Liver (tissue), 9 donors: Measurements from ENCODE around the gene CCN5. TPM values are rescaled to one million over a fixed set of nuclear protein-coding genes. Genes with fewer than 3 reads are reported as not detected.

Experiments
- DNase-seq: peaks from one replicate; pipeline ENCODE4 v3.0.0-alpha.2; 2017; ENCODE audit warnings: low spot score
- H3K27ac ChIP-seq, 2 donors: one replicate each; pipeline ENCODE4 v1.7.0; 2013; ENCODE audit warnings: inconsistent platforms in 2 of 2, low read length in 2 of 2, control low read depth in 1 of 2, low read depth in 1 of 2, mild to moderate bottlenecking in 1 of 2
- H3K27me3 ChIP-seq, 4 donors: one replicate each; pipeline versions ENCODE4 v1.6.1 to v1.7.0; 2013; ENCODE audit warnings: low read length in 3 of 4, inconsistent platforms in 1 of 4, mild to moderate bottlenecking in 1 of 4, moderate library complexity in 1 of 4; ENCODE audit not compliant: control insufficient read depth in 4 of 4, insufficient read depth in 4 of 4
- H3K36me3 ChIP-seq, 4 donors: one replicate each; pipeline versions ENCODE4 v1.6.1 to v1.7.0; 2013; ENCODE audit warnings: low read length in 3 of 4, mild to moderate bottlenecking in 3 of 4, low read depth in 1 of 4, moderate library complexity in 1 of 4; ENCODE audit not compliant: control insufficient read depth in 4 of 4, insufficient read depth in 3 of 4
- H3K4me1 ChIP-seq, 4 donors: one replicate each; pipeline versions ENCODE4 v1.6.1 to v1.7.0; 2013; ENCODE audit warnings: low read length in 3 of 4, mild to moderate bottlenecking in 3 of 4, moderate library complexity in 1 of 4; ENCODE audit not compliant: control insufficient read depth in 4 of 4, insufficient read depth in 4 of 4
- H3K4me3 ChIP-seq, 3 donors: one replicate each; pipeline versions ENCODE4 v1.6.1 to v1.7.0; 2013; ENCODE audit warnings: low read length in 3 of 3, control low read depth in 1 of 3, low read depth in 1 of 3, mild to moderate bottlenecking in 1 of 3
- H3K9ac ChIP-seq, 2 donors: one replicate each; pipeline ENCODE4 v1.7.0; 2013; ENCODE audit warnings: low read length in 2 of 2, mild to moderate bottlenecking in 2 of 2, moderate library complexity in 2 of 2, control low read depth in 1 of 2, low read depth in 1 of 2
- H3K9me3 ChIP-seq, 4 donors: one replicate each; pipeline versions ENCODE4 v1.6.1 to v1.7.0; 2013; ENCODE audit warnings: low read length in 3 of 4; ENCODE audit not compliant: control insufficient read depth in 4 of 4
- ATF3 ChIP-seq: IDR thresholded peaks from 2 replicates; pipeline ENCODE4 v1.6.1; 2016; ENCODE audit warnings: antibody characterized with exemption
- CTCF ChIP-seq: fragments of 150-350 bp; IDR thresholded peaks from 2 replicates; pipeline ENCODE4 v1.5.1; 2017; ENCODE audit warnings: improper control_type of control experiment, low read depth, low read length; ENCODE audit not compliant: missing input control
- EGR1 ChIP-seq, 2 donors: IDR thresholded peaks; 2 replicates each; pipeline ENCODE4 v1.6.1; 2016 to 2018; ENCODE audit warnings: antibody characterized with exemption in 2 of 2, low read depth in 2 of 2
- FOXA1 ChIP-seq: IDR thresholded peaks from 2 replicates; pipeline ENCODE4 v1.6.1; 2016; ENCODE audit warnings: antibody characterized with exemption
- FOXA2 ChIP-seq: IDR thresholded peaks from 2 replicates; pipeline ENCODE4 v1.6.1; 2016; ENCODE audit warnings: antibody characterized with exemption
- GABPA ChIP-seq, 2 donors: IDR thresholded peaks in 1 of 2; conservative IDR thresholded peaks in 1 of 2; 2 replicates each; pipeline ENCODE4 v1.6.1; 2016; ENCODE audit warnings: antibody characterized with exemption in 2 of 2, mild to moderate bottlenecking in 1 of 2, moderate library complexity in 1 of 2
- HNF4A ChIP-seq, 2 donors: conservative IDR thresholded peaks; 2 replicates each; pipeline ENCODE4 v1.6.1; 2016; ENCODE audit warnings: antibody characterized with exemption in 2 of 2, mild to moderate bottlenecking in 2 of 2
- HNF4G ChIP-seq: IDR thresholded peaks from 2 replicates; pipeline ENCODE4 v1.6.1; 2016; ENCODE audit warnings: antibody characterized with exemption
- JUND ChIP-seq, 2 donors: IDR thresholded peaks; 2 replicates each; pipeline ENCODE4 v1.6.1; 2016; ENCODE audit warnings: antibody characterized with exemption in 2 of 2
- MAX ChIP-seq: IDR thresholded peaks from 2 replicates; pipeline ENCODE4 v1.6.1; 2016; ENCODE audit warnings: antibody characterized with exemption
- NR2F2 ChIP-seq: IDR thresholded peaks from 2 replicates; pipeline ENCODE4 v1.6.1; 2016; ENCODE audit warnings: antibody characterized with exemption
- RAD21 ChIP-seq, 2 donors: IDR thresholded peaks; 2 replicates each; pipeline ENCODE4 v1.6.1; 2016; ENCODE audit warnings: antibody characterized with exemption in 2 of 2, mild to moderate bottlenecking in 2 of 2
- REST ChIP-seq: IDR thresholded peaks from 2 replicates; pipeline ENCODE4 v1.6.1; 2016; ENCODE audit warnings: antibody characterized with exemption, mild to moderate bottlenecking
- RXRA ChIP-seq, 2 donors: IDR thresholded peaks; 2 replicates each; pipeline ENCODE4 v1.6.1; 2017 to 2018; ENCODE audit warnings: antibody characterized with exemption in 2 of 2, mild to moderate bottlenecking in 1 of 2
- SP1 ChIP-seq: IDR thresholded peaks from 2 replicates; pipeline ENCODE4 v1.6.1; 2018; ENCODE audit warnings: antibody characterized with exemption, mild to moderate bottlenecking
- TAF1 ChIP-seq: conservative IDR thresholded peaks from 2 replicates; pipeline ENCODE4 v1.6.1; 2016; ENCODE audit warnings: antibody characterized with exemption, mild to moderate bottlenecking
- YY1 ChIP-seq: IDR thresholded peaks from 2 replicates; pipeline ENCODE4 v1.6.1; 2016; ENCODE audit warnings: antibody characterized with exemption, mild to moderate bottlenecking
- ZBTB33 ChIP-seq: IDR thresholded peaks from 2 replicates; pipeline ENCODE4 v1.6.1; 2016; ENCODE audit warnings: antibody characterized with exemption
- WGBS: extraction: QIAGEN DNeasy Blood & Tissue Kit; methylation state at CpG from one replicate; pipeline ENCODE4 v1.1.7; 2013; 5-methylcytosine and 5-hydroxymethylcytosine counted together
- polyA plus RNA-seq, 2 donors: library from polyadenylated mRNA; stranded (reverse) in 1 of 2; unstranded in 1 of 2; fragments of 200-250 nt in 1 of 2; fragments of >200 nt in 1 of 2; fragmentation: Nextera tagmentation in 1 of 2; extraction: Ambion mirVana in 1 of 2; gene quantifications; one replicate each; pipeline versions ENCODE4 v1.2.1 to v1.2.3, GENCODE V29; 2013 to 2015
- total RNA-seq, 2 donors: library from RNA; depleted of rRNA; stranded (reverse); fragments of >200 nt; gene quantifications; one replicate each; pipeline ENCODE4 v1.2.3, GENCODE V29; 2014
- donor health status: healthy.
- donor health status: healthy.
- donor health status: healthy.
- donor health status: healthy.
- donor health status: healthy.

The CCN5 gene
- total and polyA plus RNA-seq, 4 donors: 1.2 to 3.6 (median 1.9) TPM; not detected in 1

- 82% methylated on average over 11 of the region's 11 CpGs for WGBS
These were observed 5.8 kb upstream of the CCN5 start for GRCh38 chr20:44709380-44709779.

More at GRCh38 chr20:44709380-44709779, 5.8 kb upstream of the CCN5 start:
- no peaks in the 10 kb centered on the region for H3K9me3 ChIP-seq
- no peak overlapping the region for H3K9ac ChIP-seq
- H3K36me3 ChIP-seq: no peaks in the 10 kb centered on the region
- no peak overlapping the region for H3K27ac ChIP-seq
- H3K4me1 ChIP-seq: peaks cover 0 to under 1% (median 0%) of the 10 kb centered on the region in 4 donors
- no peak for DNase-seq
- H3K4me3 ChIP-seq: no peak overlapping the region
- TF ChIP-seq EGR1 (IDR thresholded peaks at IDR 0.05; ENCODE audit: low read depth in 2 of 2) (no peak), NR2F2 (no peak), RAD21 (IDR thresholded peaks at IDR 0.05) (no peak), REST (no peak), ATF3 (no peak), GABPA (IDR thresholded peaks at IDR 0.05 in 1 of 2, conservative IDR thresholded peaks at IDR 0.05 in 1 of 2) (no peak), SP1 (no peak), JUND (IDR thresholded peaks at IDR 0.05) (no peak), FOXA1 (no peak), HNF4G (no peak), ZBTB33 (no peak), TAF1 (no peak), RXRA (IDR thresholded peaks at IDR 0.05) (no peak), YY1 (no peak), MAX (no peak), CTCF (no peak), FOXA2 (no peak), HNF4A (conservative IDR thresholded peaks at IDR 0.05) (no peak)
- no peaks in the 10 kb centered on the region for H3K27me3 ChIP-seq
